Upper lobe of left lung (tissue), 6 donors: Measurements from ENCODE around the gene TNMD. TPM values are rescaled to one million over a fixed set of nuclear protein-coding genes. Genes with fewer than 3 reads are reported as not detected.

Experiments used
- ATAC-seq, 2 donors: fragments of 200-7000 bp; cut with Tn5 transposase; one replicate each; pipeline ENCODE4 v1.9.1; 2022; ENCODE audit warnings: mild to moderate bottlenecking in 2 of 2, moderate library complexity in 2 of 2; ENCODE audit not compliant: low FRiP score in 2 of 2
- DNase-seq, 2 donors: peaks; one replicate each; pipeline ENCODE4 v3.0.0-alpha.2; 2019 to 2020
- H3K27ac ChIP-seq, 4 donors: fragments of 200-600 bp; sonication (generic); one replicate each; pipeline ENCODE4 v1.5.1; 2016 to 2019
- H3K27me3 ChIP-seq, 4 donors: fragments of 200-600 bp; sonication (generic); one replicate each; pipeline ENCODE4 v1.5.1; 2017 to 2019
- H3K36me3 ChIP-seq, 4 donors: fragments of 200-600 bp; sonication (generic); one replicate each; pipeline ENCODE4 v1.5.1; 2016 to 2019
- H3K4me1 ChIP-seq, 4 donors: fragments of 200-600 bp; sonication (generic); one replicate each; pipeline ENCODE4 v1.5.1; 2018 to 2019
- H3K4me3 ChIP-seq, 4 donors: fragments of 200-600 bp; sonication (generic); one replicate each; pipeline ENCODE4 v1.5.1; 2017 to 2019; ENCODE audit warnings: mild to moderate bottlenecking in 2 of 4, moderate library complexity in 1 of 4
- H3K9me3 ChIP-seq, 4 donors: fragments of 200-600 bp; sonication (generic); one replicate each; pipeline ENCODE4 v1.5.1; 2018 to 2019
- EP300 ChIP-seq, 4 donors: sonication (generic); formaldehyde crosslinking; IDR thresholded peaks; one replicate each; pipeline ENCODE4 v1.5.1; 2017; ENCODE audit warnings: antibody characterized with exemption in 4 of 4, control low read depth in 2 of 4
- POLR2A ChIP-seq, 4 donors: fragments of 450-650 bp; IDR thresholded peaks; one replicate each; pipeline ENCODE4 v1.5.1; 2016 to 2017; ENCODE audit warnings: antibody characterized with exemption in 4 of 4, mild to moderate bottlenecking in 2 of 4
- POLR2AphosphoS5 ChIP-seq, 2 donors: sonication (generic); formaldehyde crosslinking; IDR thresholded peaks; one replicate each; pipeline ENCODE4 v1.5.1; 2017; ENCODE audit warnings: antibody characterized with exemption in 2 of 2
- WGBS, 2 donors: methylation state at CpG; one replicate each; pipeline ENCODE4 v1.1.5; 2017 to 2018; 5-methylcytosine and 5-hydroxymethylcytosine counted together
- total RNA-seq, 6 donors: library from RNA; depleted of rRNA in 4 of 6; stranded (reverse); fragments of >200 nt in 4 of 6; gene quantifications; one replicate each; pipeline versions ENCODE4 v1.1.0 to v1.2.1, GENCODE V29; 2016 to 2021
- TF ChIP-seq, protein P1 (sequence below), 6 experiments: fragments of 450-650 bp in 4 of 6; fragments of 200-600 bp in 2 of 6; sonication (generic) in 2 of 6; IDR thresholded peaks; one replicate each; pipeline ENCODE4 v1.5.1; 2016 to 2019; ENCODE audit warnings: antibody characterized with exemption in 6 of 6
- donor health status: DM: no; HTN: no; CAD: no; lungs with moderate emphysema.
- donor health status: DM: no; HTN: yes; CAD: no; lungs with severe emphysema.

The TNMD gene
- total RNA-seq, 6 donors from 2014 or later, result not detected

DNA sequence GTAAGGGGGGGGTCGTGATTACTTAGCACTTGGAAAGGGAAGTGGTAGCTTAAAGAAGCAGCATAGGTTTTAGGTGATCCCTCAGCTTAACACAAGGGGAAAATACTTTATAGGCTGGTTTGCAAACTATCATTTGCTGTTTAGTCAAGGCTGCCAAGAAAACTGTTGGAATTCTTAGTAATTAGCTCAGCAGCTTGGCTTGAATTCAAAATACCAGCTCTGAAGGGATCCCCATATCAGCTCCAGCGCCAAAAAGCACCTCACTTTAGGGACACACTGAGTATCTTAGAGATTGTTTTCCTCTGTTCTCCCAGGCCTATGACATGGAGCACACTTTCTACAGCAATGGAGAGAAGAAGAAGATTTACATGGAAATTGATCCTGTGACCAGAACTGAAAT lies 8.8 kb downstream of the TNMD start:
- WGBS, 2 donors, result 13 to 14% methylated on average over 2 of the region's 2 CpGs
- H3K27me3 ChIP-seq, result no peaks in the 10 kb centered on the region

DNA sequence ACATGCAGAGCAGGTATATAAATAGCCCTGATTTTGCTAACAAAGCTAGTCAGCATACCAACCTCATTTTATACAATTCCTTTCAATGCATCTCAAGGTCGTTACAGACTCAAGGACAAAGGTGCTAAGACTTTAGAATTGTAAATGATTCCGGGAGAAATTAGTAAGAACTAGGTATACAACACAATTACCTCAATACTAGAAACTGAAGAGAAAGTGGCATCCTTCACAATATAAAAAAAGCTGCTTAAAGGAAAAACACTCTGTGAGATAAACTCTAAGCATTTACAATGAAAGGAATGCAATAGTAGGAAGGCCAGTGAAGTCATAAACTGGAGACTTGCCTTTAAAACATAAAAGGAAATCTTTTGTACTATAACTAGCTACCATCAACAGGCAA lies 11.9 kb downstream of the TNMD start:
- Histone ChIP-seq H3K27ac (no peak overlapping the region), H3K27me3 (no peaks in the 10 kb centered on the region), H3K36me3 (no peaks in the 10 kb centered on the region), H3K4me3 (no peak overlapping the region), H3K4me1 (no peaks in the 10 kb centered on the region), H3K9me3 (no peaks in the 10 kb centered on the region)
- 64 to 68% methylated on average over 2 of the region's 2 CpGs for WGBS, 2 donors
- ATAC-seq (no peak), DNase-seq (no peak)
- TF ChIP-seq, protein P1, sequence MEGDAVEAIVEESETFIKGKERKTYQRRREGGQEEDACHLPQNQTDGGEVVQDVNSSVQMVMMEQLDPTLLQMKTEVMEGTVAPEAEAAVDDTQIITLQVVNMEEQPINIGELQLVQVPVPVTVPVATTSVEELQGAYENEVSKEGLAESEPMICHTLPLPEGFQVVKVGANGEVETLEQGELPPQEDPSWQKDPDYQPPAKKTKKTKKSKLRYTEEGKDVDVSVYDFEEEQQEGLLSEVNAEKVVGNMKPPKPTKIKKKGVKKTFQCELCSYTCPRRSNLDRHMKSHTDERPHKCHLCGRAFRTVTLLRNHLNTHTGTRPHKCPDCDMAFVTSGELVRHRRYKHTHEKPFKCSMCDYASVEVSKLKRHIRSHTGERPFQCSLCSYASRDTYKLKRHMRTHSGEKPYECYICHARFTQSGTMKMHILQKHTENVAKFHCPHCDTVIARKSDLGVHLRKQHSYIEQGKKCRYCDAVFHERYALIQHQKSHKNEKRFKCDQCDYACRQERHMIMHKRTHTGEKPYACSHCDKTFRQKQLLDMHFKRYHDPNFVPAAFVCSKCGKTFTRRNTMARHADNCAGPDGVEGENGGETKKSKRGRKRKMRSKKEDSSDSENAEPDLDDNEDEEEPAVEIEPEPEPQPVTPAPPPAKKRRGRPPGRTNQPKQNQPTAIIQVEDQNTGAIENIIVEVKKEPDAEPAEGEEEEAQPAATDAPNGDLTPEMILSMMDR (IDR thresholded peaks at IDR 0.05), result no peak
- no peak for TF ChIP-seq POLR2A (IDR thresholded peaks at IDR 0.05)
- no peak for TF ChIP-seq EP300 (IDR thresholded peaks at IDR 0.05)
- no peak for TF ChIP-seq POLR2AphosphoS5 (IDR thresholded peaks at IDR 0.05)

More for the DNA sequence above, 8.8 kb downstream of the TNMD start:
- Histone ChIP-seq H3K9me3 (no peaks in the 10 kb centered on the region), H3K4me3 (no peak overlapping the region), H3K4me1 (no peaks in the 10 kb centered on the region), H3K27ac (no peak overlapping the region), H3K36me3 (no peaks in the 10 kb centered on the region)
- DNase-seq (no peak), ATAC-seq (no peak)
- TF ChIP-seq POLR2A (IDR thresholded peaks at IDR 0.05) (no peak), EP300 (IDR thresholded peaks at IDR 0.05) (no peak), POLR2AphosphoS5 (IDR thresholded peaks at IDR 0.05) (no peak)
- TF ChIP-seq, protein P1 (IDR thresholded peaks at IDR 0.05), result no peak

DNA sequence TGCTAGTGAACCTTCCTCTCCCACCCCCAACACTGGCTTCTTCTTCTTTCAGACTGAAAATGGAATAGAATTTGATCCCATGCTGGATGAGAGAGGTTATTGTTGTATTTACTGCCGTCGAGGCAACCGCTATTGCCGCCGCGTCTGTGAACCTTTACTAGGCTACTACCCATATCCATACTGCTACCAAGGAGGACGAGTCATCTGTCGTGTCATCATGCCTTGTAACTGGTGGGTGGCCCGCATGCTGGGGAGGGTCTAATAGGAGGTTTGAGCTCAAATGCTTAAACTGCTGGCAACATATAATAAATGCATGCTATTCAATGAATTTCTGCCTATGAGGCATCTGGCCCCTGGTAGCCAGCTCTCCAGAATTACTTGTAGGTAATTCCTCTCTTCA lies 14.7 kb downstream of the TNMD start:
- no peak overlapping the region for H3K27ac ChIP-seq
- H3K9me3 ChIP-seq, result no peaks in the 10 kb centered on the region
- ATAC-seq (no peak), DNase-seq (no peak)
- WGBS, 2 donors, result 81 to 93% methylated on average over 9 of the region's 9 CpGs
- TF ChIP-seq POLR2AphosphoS5 (IDR thresholded peaks at IDR 0.05) (no peak), EP300 (IDR thresholded peaks at IDR 0.05) (no peak), POLR2A (IDR thresholded peaks at IDR 0.05) (no peak)
- TF ChIP-seq, protein P1 (IDR thresholded peaks at IDR 0.05), result no peak
- no peak overlapping the region for H3K4me3 ChIP-seq
- H3K36me3 ChIP-seq, result no peaks in the 10 kb centered on the region
- no peaks in the 10 kb centered on the region for H3K27me3 ChIP-seq
- no peaks in the 10 kb centered on the region for H3K4me1 ChIP-seq

DNA sequence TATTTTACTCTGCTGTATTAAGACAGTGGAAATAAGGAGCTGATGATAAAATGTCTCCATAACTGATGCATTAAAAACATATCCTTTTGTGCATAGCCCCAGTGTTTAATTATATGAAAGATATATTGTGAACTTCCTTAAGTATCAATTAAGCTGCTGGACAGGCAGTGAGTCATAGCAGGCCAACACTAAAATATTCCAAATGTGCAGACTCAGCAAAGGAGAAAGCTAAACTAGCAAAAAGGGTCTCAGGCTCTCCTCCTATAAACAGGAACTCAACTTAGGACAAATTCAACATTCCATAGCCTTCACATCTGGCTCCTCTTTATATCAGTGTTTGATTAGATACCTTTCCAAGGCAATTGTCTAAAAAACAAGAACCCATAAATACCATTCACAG lies 15.6 kb downstream of the TNMD start:
- no peaks in the 10 kb centered on the region for H3K9me3 ChIP-seq
- DNase-seq, result no peak
- no peak for ATAC-seq
- H3K27ac ChIP-seq, result no peak overlapping the region
- no peaks in the 10 kb centered on the region for H3K36me3 ChIP-seq
- no peak overlapping the region for H3K4me3 ChIP-seq
- no peaks in the 10 kb centered on the region for H3K4me1 ChIP-seq
- no peak for TF ChIP-seq POLR2A (IDR thresholded peaks at IDR 0.05)
- no peak for TF ChIP-seq EP300 (IDR thresholded peaks at IDR 0.05)
- TF ChIP-seq, protein P1 (IDR thresholded peaks at IDR 0.05), result no peak
- no peak for TF ChIP-seq POLR2AphosphoS5 (IDR thresholded peaks at IDR 0.05)
- no peaks in the 10 kb centered on the region for H3K27me3 ChIP-seq

DNA sequence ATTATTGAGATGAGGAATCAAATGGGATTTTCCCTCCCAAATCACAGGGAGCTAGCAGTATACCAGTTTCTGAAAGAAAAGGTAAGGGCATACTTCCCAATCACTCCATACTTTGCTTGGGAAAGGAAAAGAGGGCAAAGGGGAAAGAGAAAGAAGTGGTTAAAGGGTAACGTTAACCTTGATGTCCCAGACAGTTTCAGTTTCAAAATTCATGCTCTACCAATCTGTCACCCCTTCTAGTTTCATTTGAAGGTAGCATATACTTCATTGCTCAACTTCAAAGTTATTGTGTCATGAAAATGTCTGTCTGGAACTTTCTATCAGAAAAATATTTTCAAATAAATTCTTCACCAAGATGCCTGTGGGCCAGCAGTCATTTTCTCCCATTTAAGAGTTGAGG lies 16.0 kb downstream of the TNMD start:
- H3K27me3 ChIP-seq, result no peaks in the 10 kb centered on the region
- no peak for DNase-seq
- no peak overlapping the region for H3K27ac ChIP-seq
- no peak for ATAC-seq
- no peaks in the 10 kb centered on the region for H3K36me3 ChIP-seq
- H3K4me1 ChIP-seq, result no peaks in the 10 kb centered on the region
- no peak overlapping the region for H3K4me3 ChIP-seq
- no peaks in the 10 kb centered on the region for H3K9me3 ChIP-seq
- TF ChIP-seq EP300 (IDR thresholded peaks at IDR 0.05), result no peak
- TF ChIP-seq, protein P1 (IDR thresholded peaks at IDR 0.05), result no peak
- TF ChIP-seq POLR2AphosphoS5 (IDR thresholded peaks at IDR 0.05), result no peak
- no peak for TF ChIP-seq POLR2A (IDR thresholded peaks at IDR 0.05)
- WGBS, 2 donors, result 23 to 25% methylated on average over 1 of the region's 1 CpG
